ENCODE results near the gene COL5A1.

The COL5A1 gene

GRCh38 chr9:134625361-134626068 is 16.1 kb upstream of the COL5A1 start:
- Histone ChIP-seq H3K27ac (no peak overlapping the region), H3K36me3 (no peaks in the 10 kb centered on the region), H3K4me1 (peaks cover 0 to 27% (median 2%) of the 10 kb centered on the region in 4 donors), H3K4me3 (no peak overlapping the region), H3K9me3 (no peaks in the 10 kb centered on the region), H3K27me3 (peaks cover 0 to 8% of the 10 kb centered on the region in 2 donors)
- intact Hi-C loops (cut with DNase I; ENCODE audit: low total_unique reads): no loop called here
- no peak for TF ChIP-seq CTCF (IDR thresholded peaks at IDR 0.05)
- peak; percentile 14 to 48 for DNase-seq

GRCh38 chr9:134626069-134626423 is 15.6 kb upstream of the COL5A1 start:
- Histone ChIP-seq H3K27ac (no peak overlapping the region), H3K9me3 (no peaks in the 10 kb centered on the region), H3K4me3 (no peak overlapping the region), H3K36me3 (no peaks in the 10 kb centered on the region), H3K27me3 (peaks cover 0 to 8% of the 10 kb centered on the region in 2 donors), H3K4me1 (peaks cover 0 to 26% (median 2%) of the 10 kb centered on the region in 4 donors)
- intact Hi-C loops (cut with DNase I; ENCODE audit: low total_unique reads): no loop called here
- TF ChIP-seq CTCF (IDR thresholded peaks at IDR 0.05): no peak
- peak; percentile 17 to 33 for DNase-seq

- peaks cover 0 to 26% (median 2%) of the 10 kb centered on the region in 4 donors for H3K4me1 ChIP-seq
- peak in 1 of 2 donors; percentile 57 for DNase-seq
- no peaks in the 10 kb centered on the region for H3K9me3 ChIP-seq
- no peak overlapping the region for H3K4me3 ChIP-seq
- H3K27ac ChIP-seq: no peak overlapping the region
- peaks cover 0 to under 1% of the 10 kb centered on the region in 2 donors for H3K27me3 ChIP-seq
- TF ChIP-seq CTCF (IDR thresholded peaks at IDR 0.05): no peak
- no peaks in the 10 kb centered on the region for H3K36me3 ChIP-seq
- intact Hi-C loops (cut with DNase I; ENCODE audit: low total_unique reads): no loop called here
These were observed 14.8 kb upstream of the COL5A1 start for GRCh38 chr9:134626571-134627416.

GRCh38 chr9:134627417-134628353 is 13.9 kb upstream of the COL5A1 start:
- Histone ChIP-seq H3K36me3 (no peaks in the 10 kb centered on the region), H3K27ac (no peak overlapping the region), H3K4me3 (no peak overlapping the region), H3K9me3 (no peaks in the 10 kb centered on the region), H3K4me1 (peaks cover 0 to 26% (median 2%) of the 10 kb centered on the region in 4 donors), H3K27me3 (no peaks in the 10 kb centered on the region)
- intact Hi-C loops (cut with DNase I; ENCODE audit: low total_unique reads): no loop called here
- TF ChIP-seq CTCF (IDR thresholded peaks at IDR 0.05): no peak
- peak in 1 of 2 donors; percentile 62 for DNase-seq

- DNase-seq: no peak
- Histone ChIP-seq H3K9me3 (no peaks in the 10 kb centered on the region), H3K27me3 (no peaks in the 10 kb centered on the region), H3K4me1 (peaks cover 0 to 25% (median 2%) of the 10 kb centered on the region in 4 donors), H3K4me3 (no peak overlapping the region), H3K27ac (no peak overlapping the region), H3K36me3 (no peaks in the 10 kb centered on the region)
- no peak for TF ChIP-seq CTCF (IDR thresholded peaks at IDR 0.05)
- intact Hi-C loops (cut with DNase I; ENCODE audit: low total_unique reads): no loop called here
These were observed 13.3 kb upstream of the COL5A1 start for GRCh38 chr9:134628354-134628736.

Measured in tibial artery (tissue), 4 donors.